HG03432 (cell line): ENCODE data around the gene TNMD.
A peak's percentile ranks its signal among the peaks of the same experiment; 100 is the strongest.
"Not testable (repeated sequence)": the region's sequence is repeated elsewhere in the genome, so short reads cannot be mapped to it uniquely, and the experiment has no call there.

Experiments used
- ATAC-seq: cut with Tn5 transposase; IDR thresholded peaks from one replicate; pipeline ENCODE4 v1.9.1; 2021; ENCODE audit warnings: mild to moderate bottlenecking, moderate library complexity; ENCODE audit not compliant: unreplicated experiment

TNMD gene

GRCh38 chrX:100584611-100585010 lies at the start of gene TNMD:
Gene TNMD (plus strand): TSS chrX:100584936. CDS start chrX:100585019, 83 bp downstream.
- no peak for ATAC-seq

GRCh38 chrX:100565534-100565933 lies 19.2 kb upstream of the TNMD start:
- not testable (repeated sequence) for ATAC-seq

- no peak for ATAC-seq
Observed at GRCh38 chrX:100586747-100587146, 2.0 kb downstream of the TNMD start.

GRCh38 chrX:100587861-100588260 lies 3.1 kb downstream of the TNMD start:
- no peak for ATAC-seq

GRCh38 chrX:100591256-100592051 lies 6.7 kb downstream of the TNMD start:
- ATAC-seq: no peak

GRCh38 chrX:100593126-100593525 lies 8.4 kb downstream of the TNMD start:
- no peak for ATAC-seq

- no peak for ATAC-seq
Observed at GRCh38 chrX:100593581-100593980, 8.8 kb downstream of the TNMD start.

- ATAC-seq: no peak
Observed at GRCh38 chrX:100596601-100597000, 11.9 kb downstream of the TNMD start.

DNA sequence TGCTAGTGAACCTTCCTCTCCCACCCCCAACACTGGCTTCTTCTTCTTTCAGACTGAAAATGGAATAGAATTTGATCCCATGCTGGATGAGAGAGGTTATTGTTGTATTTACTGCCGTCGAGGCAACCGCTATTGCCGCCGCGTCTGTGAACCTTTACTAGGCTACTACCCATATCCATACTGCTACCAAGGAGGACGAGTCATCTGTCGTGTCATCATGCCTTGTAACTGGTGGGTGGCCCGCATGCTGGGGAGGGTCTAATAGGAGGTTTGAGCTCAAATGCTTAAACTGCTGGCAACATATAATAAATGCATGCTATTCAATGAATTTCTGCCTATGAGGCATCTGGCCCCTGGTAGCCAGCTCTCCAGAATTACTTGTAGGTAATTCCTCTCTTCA lies 14.7 kb downstream of the TNMD start:
- ATAC-seq: no peak

DNA sequence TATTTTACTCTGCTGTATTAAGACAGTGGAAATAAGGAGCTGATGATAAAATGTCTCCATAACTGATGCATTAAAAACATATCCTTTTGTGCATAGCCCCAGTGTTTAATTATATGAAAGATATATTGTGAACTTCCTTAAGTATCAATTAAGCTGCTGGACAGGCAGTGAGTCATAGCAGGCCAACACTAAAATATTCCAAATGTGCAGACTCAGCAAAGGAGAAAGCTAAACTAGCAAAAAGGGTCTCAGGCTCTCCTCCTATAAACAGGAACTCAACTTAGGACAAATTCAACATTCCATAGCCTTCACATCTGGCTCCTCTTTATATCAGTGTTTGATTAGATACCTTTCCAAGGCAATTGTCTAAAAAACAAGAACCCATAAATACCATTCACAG lies 15.6 kb downstream of the TNMD start:
- no peak for ATAC-seq

- no peak for ATAC-seq
Observed at GRCh38 chrX:100600758-100601157, 16.0 kb downstream of the TNMD start.

DNA sequence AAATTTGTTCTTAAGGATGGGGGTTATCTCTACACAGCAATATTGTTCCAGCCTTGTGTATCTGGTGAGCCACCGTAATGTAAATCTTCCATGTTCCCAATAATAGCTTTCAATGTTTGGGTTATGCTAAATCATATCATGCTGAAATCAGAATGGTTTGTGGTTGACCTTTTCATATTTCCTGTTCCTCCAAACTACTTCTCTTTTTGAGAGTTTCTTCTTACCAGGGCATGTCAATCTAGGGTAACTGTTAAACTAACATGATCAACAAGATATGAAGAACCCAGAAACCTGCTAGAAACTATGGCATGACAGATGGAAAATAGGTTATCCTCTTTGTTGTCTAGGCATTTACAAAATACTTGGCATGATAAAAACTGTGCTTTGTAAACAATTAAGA lies 22.0 kb downstream of the TNMD start:
- no peak for ATAC-seq

GRCh38 chrX:100609591-100609990 lies 24.9 kb downstream of the TNMD start:
- ATAC-seq: no peak

- ATAC-seq: no peak
Observed at GRCh38 chrX:100611951-100612350, 27.2 kb downstream of the TNMD start.

GRCh38 chrX:100615005-100615404 lies 30.3 kb downstream of the TNMD start:
- ATAC-seq: peak; percentile 100

DNA sequence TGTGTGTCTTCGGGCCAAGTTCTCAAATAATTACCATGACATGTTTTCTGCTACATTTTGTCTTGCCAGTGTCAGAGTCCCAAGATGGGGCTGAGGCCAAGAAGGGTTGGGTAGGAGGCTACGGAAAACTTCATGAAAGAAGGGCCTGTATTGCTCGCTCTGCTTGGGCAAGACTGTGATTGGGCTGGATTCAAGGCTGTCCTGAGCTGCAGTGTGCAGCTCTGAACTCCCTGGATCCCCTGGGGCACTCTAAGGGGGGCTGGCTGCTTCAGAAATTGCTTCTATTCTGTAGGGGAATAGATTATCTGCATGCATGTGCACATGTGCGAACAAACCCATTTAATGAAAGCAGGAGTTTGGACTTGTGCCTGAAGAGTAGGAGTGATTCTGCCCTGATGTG lies 38.3 kb downstream of the TNMD start:
- ATAC-seq: no peak

DNA sequence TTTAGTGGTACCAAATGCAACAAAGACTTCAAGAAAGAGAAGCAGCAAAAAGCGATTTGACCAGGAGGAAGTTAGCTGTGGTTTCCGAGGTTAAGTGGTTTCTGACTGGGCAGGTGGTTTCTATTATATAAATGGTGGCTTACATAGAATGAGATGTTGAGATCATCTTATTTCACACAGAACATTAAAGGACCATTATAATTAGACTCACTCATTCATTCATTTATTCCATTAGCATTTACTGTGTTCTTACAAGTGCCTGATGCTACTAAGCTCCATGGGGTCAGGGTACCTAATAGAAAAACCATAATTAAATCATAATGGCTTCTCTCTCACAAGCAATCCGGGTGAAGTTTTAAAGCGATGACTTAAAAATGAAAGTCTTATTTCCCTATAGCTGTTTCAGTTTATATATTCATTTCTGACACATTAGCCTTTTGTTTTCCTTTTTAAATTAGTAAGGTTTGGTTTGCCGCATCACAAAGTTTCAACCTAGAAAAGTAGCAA lies 41.3 kb downstream of the TNMD start:
- ATAC-seq: peak; percentile 97

GRCh38 chrX:100635040-100635439 lies 50.3 kb downstream of the TNMD start:
- ATAC-seq: no peak

- ATAC-seq: no peak
Observed at GRCh38 chrX:100635989-100636320, 51.2 kb downstream of the TNMD start.

DNA sequence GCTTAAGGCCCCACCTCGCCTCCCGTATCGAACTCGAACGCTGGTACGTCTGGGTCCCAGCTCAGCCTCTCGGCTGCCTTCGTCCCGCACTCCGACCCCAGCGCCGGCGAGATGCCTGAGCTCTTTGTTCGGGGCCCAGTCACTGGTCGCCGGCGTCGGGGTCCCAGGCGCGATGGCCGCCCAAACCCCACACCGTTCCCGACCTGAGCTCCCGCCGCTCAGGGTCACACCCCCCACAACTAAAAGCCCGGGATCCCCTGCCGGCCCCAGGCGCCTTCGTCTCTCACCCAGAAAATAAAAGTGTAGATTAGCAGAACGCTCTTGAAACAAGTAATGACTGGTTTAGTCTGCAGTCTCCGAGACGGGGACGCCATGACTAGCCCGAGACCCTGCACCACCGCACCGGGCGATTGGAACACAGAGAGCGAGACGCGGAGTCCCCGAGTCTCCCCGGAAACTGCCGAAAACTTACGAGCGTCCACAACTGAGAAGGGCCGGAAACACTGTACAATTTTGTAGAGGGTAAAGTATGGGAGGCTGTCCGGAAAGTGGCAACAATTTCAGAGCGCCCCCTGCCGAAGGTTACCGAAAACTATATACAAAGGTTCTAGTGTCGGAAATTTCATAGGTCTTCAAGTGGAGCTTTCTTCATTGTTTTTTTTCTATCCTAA lies 51.7 kb downstream of the TNMD start, which contains the start of gene TSPAN6:
TSPAN6 (minus strand) TSS at position 486 of the 671 bp plus-strand sequence; CDS start at position 374, 112 bp downstream.
- peak; percentile 99 for ATAC-seq

DNA sequence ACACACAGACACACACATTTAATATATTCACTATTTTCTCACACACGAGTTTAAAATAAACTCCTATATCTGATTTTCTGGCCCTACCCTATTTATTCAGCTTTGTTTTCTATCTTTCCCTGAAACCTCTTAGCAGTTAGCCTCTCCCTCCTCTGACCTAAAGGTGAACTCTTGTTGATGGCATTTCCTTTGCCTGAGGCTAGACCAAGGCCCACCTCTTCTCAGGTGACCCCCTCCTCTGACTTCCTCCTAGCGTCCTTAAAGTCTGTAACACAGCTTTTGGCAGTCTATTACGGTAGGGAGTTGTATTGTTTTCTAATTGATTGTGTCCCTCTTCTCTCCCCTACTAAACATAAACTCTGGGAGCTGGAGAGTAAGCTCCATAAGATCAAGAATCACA lies 57.6 kb downstream of the TNMD start:
- ATAC-seq: no peak

GRCh38 chrX:100643212-100643611 lies 58.5 kb downstream of the TNMD start:
- no peak for ATAC-seq
